Measurements from ENCODE around the gene ACTL7A.

Gene ACTL7A

GRCh38 chr9:108860354-108860753 is 1.7 kb upstream of the ACTL7A start:
- ChIA-PET POLR2A (no interaction called here), CTCF (no interaction called here)
- TF ChIP-seq CTCF (IDR thresholded peaks at IDR 0.05; ENCODE audit: insufficient read depth, low read length, missing control alignments) = no peak
- no peak for DNase-seq (ENCODE audit: low read depth, low spot score)
- H3K4me3 ChIP-seq (ENCODE audit: low read depth, low read length) = no peak overlapping the region

- DNase-seq (ENCODE audit: low read depth, low spot score) = no peak
- ChIA-PET CTCF (no interaction called here), POLR2A (no interaction called here)
- no peak overlapping the region for H3K4me3 ChIP-seq (ENCODE audit: low read depth, low read length)
- TF ChIP-seq CTCF (IDR thresholded peaks at IDR 0.05; ENCODE audit: insufficient read depth, low read length, missing control alignments) = no peak
Measured at GRCh38 chr9:108860764-108861163, 1.3 kb upstream of the ACTL7A start.

- DNase-seq (ENCODE audit: low read depth, low spot score) = no peak
- ChIA-PET POLR2A (no interaction called here), CTCF (no interaction called here)
- TF ChIP-seq CTCF (IDR thresholded peaks at IDR 0.05; ENCODE audit: insufficient read depth, low read length, missing control alignments) = no peak
- H3K4me3 ChIP-seq (ENCODE audit: low read depth, low read length) = no peak overlapping the region
Measured at GRCh38 chr9:108861464-108861863, 602 bp upstream of the ACTL7A start.

GRCh38 chr9:108863891-108864290 is 1.8 kb downstream of the ACTL7A start:
- ChIA-PET CTCF (no interaction called here), POLR2A (no interaction called here)
- no peak overlapping the region for H3K4me3 ChIP-seq (ENCODE audit: low read depth, low read length)
- TF ChIP-seq CTCF (IDR thresholded peaks at IDR 0.05; ENCODE audit: insufficient read depth, low read length, missing control alignments) = no peak
- DNase-seq (ENCODE audit: low read depth, low spot score) = no peak

- POLR2A ChIA-PET = no interaction called here
- no peak for TF ChIP-seq CTCF (IDR thresholded peaks at IDR 0.05; ENCODE audit: insufficient read depth, low read length, missing control alignments)
- CTCF ChIA-PET = no interaction called here
- H3K4me3 ChIP-seq (ENCODE audit: low read depth, low read length) = no peak overlapping the region
- DNase-seq (ENCODE audit: low read depth, low spot score) = no peak
Measured at GRCh38 chr9:108864446-108864845, 2.4 kb downstream of the ACTL7A start.

GRCh38 chr9:108865037-108865436 is 3.0 kb downstream of the ACTL7A start:
- DNase-seq (ENCODE audit: low read depth, low spot score) = no peak
- no peak overlapping the region for H3K4me3 ChIP-seq (ENCODE audit: low read depth, low read length)
- POLR2A ChIA-PET = no interaction called here
- TF ChIP-seq CTCF (IDR thresholded peaks at IDR 0.05; ENCODE audit: insufficient read depth, low read length, missing control alignments) = no peak
- CTCF ChIA-PET = no interaction called here

All from AG04449 (cell line).